H1 (cell line): ENCODE data around the gene DISC1. TPM values are rescaled to one million over a fixed set of nuclear protein-coding genes. Genes with fewer than 3 reads are reported as not detected.
A peak's percentile ranks its signal among the peaks of the same experiment; 100 is the strongest.

Experiments used
- CTCF ChIA-PET: fragments of 300-600 bp; sonication (Branson Sonifier 250); formaldehyde crosslinking; loops from one replicate; lab custom pipeline; 2021; ENCODE audit not compliant: partially characterized antibody; lab: Charles Lee
- POLR2A ChIA-PET: fragments of 300-600 bp; sonication (Branson Sonifier 250); formaldehyde crosslinking; loops from one replicate; lab custom pipeline; 2021; ENCODE audit warnings: inconsistent platforms; ENCODE audit not compliant: partially characterized antibody; lab: Charles Lee
- DNase-seq, 2 experiments: peaks; one replicate each; pipeline versions ENCODE4 v3.0.0 to v3.0.0-alpha.2; 2010 to 2022; ENCODE audit warnings: low spot score in 2 of 2, low read depth in 1 of 2, mixed read lengths in 1 of 2
- FAIRE-seq: peaks from 2 replicates; lab custom pipeline; 2011; peaks lifted over from hg19 to GRCh38; lab: Jason Lieb, UNC
- H2AFZ ChIP-seq: 2 replicates; pipeline ENCODE4 v1.8.1; 2012; ENCODE audit warnings: low read length, inconsistent platforms
- H2AK5ac ChIP-seq: 2 replicates; pipeline ENCODE4 v1.6.1; 2013; ENCODE audit warnings: low read depth, low read length
- H2BK120ac ChIP-seq: replicated peaks from 2 replicates; pipeline ENCODE3; 2013; ENCODE audit warnings: low read depth, low read length, inconsistent platforms
- H2BK12ac ChIP-seq: 2 replicates; pipeline ENCODE4 v1.6.1; 2013; ENCODE audit warnings: low read depth, low read length
- H2BK15ac ChIP-seq: 2 replicates; pipeline ENCODE4 v1.6.1; 2013; ENCODE audit warnings: low read length
- H2BK20ac ChIP-seq: 2 replicates; pipeline ENCODE4 v1.6.1; 2013; ENCODE audit warnings: low read length
- H2BK5ac ChIP-seq: 2 replicates; pipeline ENCODE4 v1.6.1; 2013; ENCODE audit warnings: low read depth, low read length
- H3K14ac ChIP-seq: 2 replicates; pipeline ENCODE4 v1.6.1; 2013; ENCODE audit warnings: inconsistent platforms; ENCODE audit not compliant: insufficient read length
- H3K18ac ChIP-seq: 2 replicates; pipeline ENCODE4 v1.6.1; 2013; ENCODE audit warnings: low read length; ENCODE audit errors: extremely low read depth
- H3K23ac ChIP-seq: 2 replicates; pipeline ENCODE4 v1.6.1; 2013; ENCODE audit warnings: inconsistent platforms; ENCODE audit not compliant: insufficient read length
- H3K23me2 ChIP-seq: 2 replicates; pipeline ENCODE4 v1.6.1; 2013; ENCODE audit warnings: low read depth, low read length
- H3K27ac ChIP-seq: 2 replicates; pipeline ENCODE4 v1.6.1; 2011; ENCODE audit warnings: low read depth, low read length, inconsistent platforms
- H3K27me3 ChIP-seq, 4 experiments: replicated peaks in 1 of 4; 1 replicate in 1 of 4; 2 replicates in 3 of 4; pipeline versions ENCODE4 v1.6.1 to v1.8.1; 2011 to 2013; ENCODE audit warnings: low read length in 3 of 4, mild to moderate bottlenecking in 3 of 4, inconsistent platforms in 2 of 4, mixed read lengths in 2 of 4, moderate library complexity in 1 of 4; ENCODE audit not compliant: control insufficient read depth in 3 of 4, insufficient read depth in 3 of 4; ENCODE audit errors: extremely low read depth in 1 of 4
- H3K36me3 ChIP-seq, 4 experiments: 2 replicates each; pipeline versions ENCODE4 v1.6.1 to v1.8.1; 2011 to 2013; ENCODE audit warnings: mild to moderate bottlenecking in 4 of 4, low read length in 3 of 4, moderate library complexity in 2 of 4, control low read depth in 1 of 4, inconsistent platforms in 1 of 4; ENCODE audit not compliant: insufficient read depth in 4 of 4, control insufficient read depth in 2 of 4
- H3K4ac ChIP-seq: replicated peaks from 2 replicates; pipeline ENCODE3; 2013; ENCODE audit warnings: low read length, low read depth, mixed read lengths, inconsistent platforms; ENCODE audit not compliant: insufficient read length
- H3K4me1 ChIP-seq, 4 experiments: replicated peaks in 1 of 4; 1 replicate in 1 of 4; 2 replicates in 3 of 4; pipeline versions ENCODE4 v1.6.1 to v1.8.1; 2011 to 2013; ENCODE audit warnings: low read length in 3 of 4, inconsistent platforms in 2 of 4, mixed read lengths in 1 of 4; ENCODE audit not compliant: insufficient read depth in 4 of 4, control insufficient read depth in 3 of 4
- H3K4me2 ChIP-seq, 2 experiments: 2 replicates each; pipeline versions ENCODE4 v1.6.1 to v1.8.1; 2011 to 2013; ENCODE audit warnings: low read depth in 2 of 2, low read length in 2 of 2, control low read depth in 1 of 2, inconsistent platforms in 1 of 2, mild to moderate bottlenecking in 1 of 2; ENCODE audit not compliant: insufficient read depth in 1 of 2
- H3K4me3 ChIP-seq, 4 experiments: fragments of 200-600, 300-600 bp in 1 of 4; sonication (generic), shearing (Covaris generic), sonication (Bioruptor Twin) in 1 of 4; 2 replicates each; pipeline versions ENCODE4 v1.5.1 to v1.8.1; 2011 to 2016; ENCODE audit warnings: low read length in 4 of 4, low read depth in 3 of 4, control low read depth in 2 of 4, inconsistent platforms in 2 of 4, mild to moderate bottlenecking in 2 of 4, mixed read lengths in 1 of 4, moderate library complexity in 1 of 4; ENCODE audit not compliant: insufficient read depth in 2 of 4; ENCODE audit errors: extremely low read depth in 1 of 4
- H3K56ac ChIP-seq: replicated peaks from 2 replicates; pipeline ENCODE3; 2013; ENCODE audit warnings: low read depth, mild to moderate bottlenecking, mixed read lengths, low read length, inconsistent platforms; ENCODE audit not compliant: insufficient read length
- H3K79me1 ChIP-seq: 2 replicates; pipeline ENCODE4 v1.6.1; 2013; ENCODE audit warnings: low read depth, low read length, control low read depth
- H3K79me2 ChIP-seq, 2 experiments: 2 replicates each; pipeline versions ENCODE4 v1.6.1 to v1.8.1; 2012 to 2013; ENCODE audit warnings: low read length in 2 of 2, mild to moderate bottlenecking in 2 of 2, inconsistent platforms in 1 of 2; ENCODE audit not compliant: insufficient read depth in 2 of 2, control insufficient read depth in 1 of 2
- H3K9ac ChIP-seq, 4 experiments: replicated peaks in 1 of 4; 1 replicate in 1 of 4; 2 replicates in 3 of 4; pipeline versions ENCODE4 v1.6.1 to v1.8.1; 2011 to 2013; ENCODE audit warnings: low read depth in 3 of 4, low read length in 3 of 4, control low read depth in 2 of 4, mild to moderate bottlenecking in 2 of 4, moderate library complexity in 2 of 4, inconsistent platforms in 1 of 4; ENCODE audit errors: extremely low read depth in 1 of 4
- H3K9me3 ChIP-seq, 2 experiments: 2 replicates each; pipeline versions ENCODE4 v1.6.1 to v1.8.1; 2012 to 2013; ENCODE audit warnings: mild to moderate bottlenecking in 2 of 2, moderate library complexity in 2 of 2, control low read depth in 1 of 2, inconsistent platforms in 1 of 2, low read depth in 1 of 2, low read length in 1 of 2, mixed read lengths in 1 of 2; ENCODE audit not compliant: insufficient read depth in 2 of 2
- H4K20me1 ChIP-seq, 2 experiments: replicated peaks in 1 of 2; 2 replicates each; pipeline versions ENCODE3 to v1.8.1; 2011 to 2013; ENCODE audit warnings: inconsistent platforms in 2 of 2, low read length in 2 of 2, mild to moderate bottlenecking in 1 of 2; ENCODE audit not compliant: insufficient read depth in 2 of 2, control insufficient read depth in 1 of 2
- H4K5ac ChIP-seq: 2 replicates; pipeline ENCODE4 v1.6.1; 2013; ENCODE audit warnings: low read length, low read depth, mixed read lengths, inconsistent platforms; ENCODE audit not compliant: insufficient read length
- H4K8ac ChIP-seq: 2 replicates; pipeline ENCODE4 v1.8.0; 2013; ENCODE audit warnings: mild to moderate bottlenecking, moderate library complexity, low read length, inconsistent platforms; ENCODE audit not compliant: insufficient read depth; ENCODE audit errors: extremely low read depth
- H4K91ac ChIP-seq: replicated peaks from 2 replicates; pipeline ENCODE3; 2013; ENCODE audit warnings: low read length, mixed read lengths, inconsistent platforms; ENCODE audit not compliant: insufficient read length
- BCL11A ChIP-seq, 2 experiments: IDR thresholded peaks; one replicate each; pipeline ENCODE4 v1.6.1; 2011; ENCODE audit warnings: low read depth in 2 of 2, low read length in 2 of 2, mild to moderate bottlenecking in 2 of 2
- KDM1A ChIP-seq: fragments of 200-600, 300-600 bp; sonication (generic); IDR thresholded peaks from 2 replicates; pipeline ENCODE4 v1.7.1; 2016; ENCODE audit warnings: mild to moderate bottlenecking, low read length, borderline replicate concordance
- KDM4A ChIP-seq: IDR thresholded peaks from one replicate; pipeline ENCODE4 v1.7.1; 2012; ENCODE audit warnings: low read depth, mild to moderate bottlenecking, moderate library complexity, low read length, inconsistent platforms; ENCODE audit not compliant: severe bottlenecking
- RAD21 ChIP-seq, 2 experiments: IDR thresholded peaks in 1 of 2; conservative IDR thresholded peaks in 1 of 2; 2 replicates each; pipeline ENCODE4 v1.6.1; 2011; ENCODE audit warnings: low read depth in 2 of 2, low read length in 2 of 2, improper control_type of control experiment in 1 of 2, inconsistent platforms in 1 of 2, mild to moderate bottlenecking in 1 of 2, moderate library complexity in 1 of 2
- SRF ChIP-seq: IDR thresholded peaks from 2 replicates; pipeline ENCODE4 v1.6.1; 2011; ENCODE audit warnings: mild to moderate bottlenecking, low read depth, low read length, moderate library complexity
- TAF1 ChIP-seq: IDR thresholded peaks from 2 replicates; pipeline ENCODE4 v1.6.1; 2011; ENCODE audit warnings: mild to moderate bottlenecking, low read depth, low read length
- WGBS, 2 experiments: shearing (Covaris generic) in 1 of 2; methylation state at CpG; one replicate each; pipeline versions ENCODE4 v1.1.6 to v1.1.7; 2013 to 2015; ENCODE audit warnings: low lambda C conversion rate in 2 of 2, mixed read lengths in 2 of 2, inconsistent platforms in 1 of 2, low coverage in 1 of 2, missing lambda C conversion rate in 1 of 2; ENCODE audit not compliant: insufficient replicate concordance in 2 of 2, insufficient coverage in 1 of 2, insufficient read length in 1 of 2; ENCODE audit errors: extremely low coverage in 1 of 2, missing lambda C conversion rate in 1 of 2; 5-methylcytosine and 5-hydroxymethylcytosine counted together
- polyA plus RNA-seq, 7 experiments: library from polyadenylated mRNA; depleted of rRNA in 3 of 7; stranded (reverse) in 5 of 7; unstranded in 2 of 7; fragments of >200 nt in 5 of 7; fragments of 200-250 nt in 2 of 7; gene quantifications; 1 replicate in 5 of 7; 2 replicates in 1 of 7; 4 replicates in 1 of 7; pipeline versions ENCODE4 v1.2.1 to v1.2.3, GENCODE V29; 2011 to 2013; ENCODE audit warnings: missing spikeins in 2 of 7, mixed read lengths in 2 of 7
- total RNA-seq: library from RNA; stranded (reverse); fragmentation: NEBNext Ultra II Directional; extraction: Animal tissue kit (Norgen Biotek cat#: 25700); gene quantifications from 2 replicates; pipeline ENCODE4 v1.2.1, GENCODE V29; 2021
- TF ChIP-seq, protein P1 (sequence below): IDR thresholded peaks from 2 replicates; pipeline ENCODE4 v1.6.1; 2012; ENCODE audit warnings: low read length, inconsistent platforms

DISC1 gene
- total and polyA plus RNA-seq, 2 of the 8 experiments (the other 6 are each of a cell fraction or from before 2014, with no cell fraction given), result 1.1 to 3.5 TPM

DNA sequence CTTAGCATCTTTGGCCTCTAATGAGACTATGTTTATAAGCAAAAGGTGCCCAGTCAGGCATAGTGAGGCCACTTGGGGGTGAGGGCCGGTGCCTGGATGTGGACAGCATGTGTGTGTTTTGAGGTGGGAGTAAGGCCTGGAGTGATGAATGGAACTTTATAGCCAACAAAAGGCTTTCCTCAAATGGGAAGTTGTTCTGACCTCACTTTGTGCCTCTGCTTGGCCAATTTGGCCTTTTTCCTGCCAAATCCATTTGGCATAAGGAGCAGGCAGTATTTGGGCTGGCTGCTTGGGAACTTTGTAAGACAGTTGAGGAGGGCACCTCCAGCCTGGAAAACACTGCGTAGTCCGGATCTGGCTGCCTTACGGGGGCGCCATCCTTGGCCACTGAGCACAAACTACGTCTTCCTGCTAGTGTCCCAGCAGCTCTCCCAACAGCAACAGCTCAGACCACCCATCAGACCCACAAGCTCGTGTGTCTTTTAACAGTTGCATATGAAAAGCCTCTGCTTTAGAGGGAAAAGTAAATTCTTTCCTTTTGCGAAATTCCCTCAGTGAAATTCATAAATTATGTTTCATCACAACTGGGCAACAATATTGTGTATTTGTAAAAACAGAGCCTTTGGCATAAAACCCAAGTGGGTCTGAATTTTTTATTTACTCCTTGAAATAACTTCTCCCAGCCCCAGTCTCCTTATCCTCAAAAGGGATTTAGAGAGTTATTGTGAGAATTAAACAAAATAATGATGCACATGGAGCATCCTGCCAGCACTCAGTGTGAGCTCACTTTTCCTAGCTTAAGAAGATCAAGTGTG lies 322.9 kb downstream of the DISC1 start:
- FAIRE-seq, result no peak
- H3K4me1 ChIP-seq, result peaks cover 0 to 4% (median 1%) of the 10 kb centered on the region in 4 experiments; a peak in 1 of 7 replicates
- H3K9me3 ChIP-seq, result no peaks in the 10 kb centered on the region
- no peak overlapping the region for H4K5ac ChIP-seq
- H2BK15ac ChIP-seq, result no peak overlapping the region
- H3K4me3 ChIP-seq, result no peak overlapping the region
- no peaks in the 10 kb centered on the region for H3K27me3 ChIP-seq
- H3K23ac ChIP-seq, result no peak overlapping the region
- CTCF ChIA-PET, result interaction anchor here (0.7 to 1.9 kb wide), 7 partner anchors 18 to 520 kb away, joined by 3 to 13 read pairs (median 4); no protein-coding TSS in a partner anchor
- no peak overlapping the region for H2BK12ac ChIP-seq
- H3K23me2 ChIP-seq, result no peaks in the 10 kb centered on the region
- no peak overlapping the region for H3K14ac ChIP-seq
- H2BK5ac ChIP-seq, result no peak overlapping the region
- H4K91ac ChIP-seq, result no peak overlapping the region
- H2AK5ac ChIP-seq, result no peak overlapping the region
- no peak overlapping the region for H3K4ac ChIP-seq
- H2BK120ac ChIP-seq, result no peak overlapping the region
- no peak overlapping the region for H3K18ac ChIP-seq
- H2AFZ ChIP-seq, result no peak overlapping the region
- H2BK20ac ChIP-seq, result peak overlapping the region; percentile 40; the same call in 1 of the 2 replicates
- no peaks in the 10 kb centered on the region for H3K79me1 ChIP-seq
- H3K56ac ChIP-seq, result no peak overlapping the region
- POLR2A ChIA-PET, result no interaction called here
- WGBS, 2 experiments, result 49% methylated on average over 8 of the region's 8 CpGs; no CpG with 5 or more reads in 1 of the 2 experiments
- no peak overlapping the region for H4K8ac ChIP-seq
- no peak overlapping the region for H3K4me2 ChIP-seq
- H3K79me2 ChIP-seq, result no peaks in the 10 kb centered on the region
- H3K27ac ChIP-seq, result no peak overlapping the region
- H3K36me3 ChIP-seq, result no peaks in the 10 kb centered on the region
- peak; percentile 27 to 56 for DNase-seq
- H3K9ac ChIP-seq, result no peak overlapping the region
- no peaks in the 10 kb centered on the region for H4K20me1 ChIP-seq
- TF ChIP-seq, protein P1, sequence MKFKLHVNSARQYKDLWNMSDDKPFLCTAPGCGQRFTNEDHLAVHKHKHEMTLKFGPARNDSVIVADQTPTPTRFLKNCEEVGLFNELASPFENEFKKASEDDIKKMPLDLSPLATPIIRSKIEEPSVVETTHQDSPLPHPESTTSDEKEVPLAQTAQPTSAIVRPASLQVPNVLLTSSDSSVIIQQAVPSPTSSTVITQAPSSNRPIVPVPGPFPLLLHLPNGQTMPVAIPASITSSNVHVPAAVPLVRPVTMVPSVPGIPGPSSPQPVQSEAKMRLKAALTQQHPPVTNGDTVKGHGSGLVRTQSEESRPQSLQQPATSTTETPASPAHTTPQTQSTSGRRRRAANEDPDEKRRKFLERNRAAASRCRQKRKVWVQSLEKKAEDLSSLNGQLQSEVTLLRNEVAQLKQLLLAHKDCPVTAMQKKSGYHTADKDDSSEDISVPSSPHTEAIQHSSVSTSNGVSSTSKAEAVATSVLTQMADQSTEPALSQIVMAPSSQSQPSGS, result no peak
- TF ChIP-seq BCL11A (IDR thresholded peaks at IDR 0.05; ENCODE audit: low read depth in 2 of 2, low read length in 2 of 2), result no peak
- TF ChIP-seq SRF, result no peak
- peak; percentile 29 to 43; a peak in 3 of 4 replicates for TF ChIP-seq RAD21 (IDR thresholded peaks at IDR 0.05 in 1 of 2, conservative IDR thresholded peaks at IDR 0.05 in 1 of 2; ENCODE audit: low read depth in 2 of 2, low read length in 2 of 2)
- no peak for TF ChIP-seq KDM1A
- no peak for TF ChIP-seq KDM4A
- no peak for TF ChIP-seq TAF1
